ENCODE measurements around the gene COQ7.

Gene COQ7

DNA sequence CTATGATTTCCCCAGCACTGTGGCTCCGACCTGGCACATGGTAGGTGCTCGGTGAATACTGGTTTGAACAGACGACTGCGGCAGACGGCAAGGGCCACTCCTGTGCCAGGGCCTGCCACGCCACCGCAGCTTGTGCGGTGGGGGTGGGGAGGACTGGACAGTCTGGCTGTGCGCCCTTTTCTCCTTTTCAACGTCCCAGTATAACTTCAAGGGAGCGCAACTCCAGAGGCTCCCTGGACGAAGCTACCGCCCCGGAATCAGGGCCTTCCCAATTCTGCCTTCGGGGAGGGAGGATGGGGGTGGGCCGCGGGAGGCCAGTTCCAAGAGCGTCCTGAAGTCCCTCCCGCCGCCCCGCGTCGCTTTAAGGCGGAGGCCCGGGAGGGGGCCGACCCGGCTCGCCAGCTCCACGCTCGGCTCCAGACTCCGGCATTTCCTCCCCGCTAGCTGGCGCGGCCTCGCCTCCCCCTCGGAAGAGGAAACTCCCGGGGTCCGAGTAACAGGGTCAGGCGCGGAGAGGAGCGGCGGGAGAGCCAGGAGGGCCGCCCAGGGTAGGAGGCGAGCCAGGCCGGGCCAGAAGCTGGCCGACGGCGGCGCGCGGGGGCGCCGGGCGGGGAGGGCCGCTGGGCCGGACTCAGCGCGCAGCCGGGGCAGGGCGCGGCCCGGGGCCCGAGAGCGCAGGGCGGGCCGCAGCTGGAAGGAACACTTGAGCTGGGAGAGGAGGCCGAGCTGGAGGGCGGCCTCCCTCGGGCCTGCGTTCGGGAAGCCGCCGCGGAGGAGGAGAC lies 46.4 kb downstream of the COQ7 start, which contains the start of gene ITPRIPL2:
Gene ITPRIPL2 (plus strand): TSS at position 388 of the 782 bp plus-strand sequence. CDS start 498 bp downstream, outside the sequence.
- DNase-seq (ENCODE audit: low read depth), result no peak

DNA sequence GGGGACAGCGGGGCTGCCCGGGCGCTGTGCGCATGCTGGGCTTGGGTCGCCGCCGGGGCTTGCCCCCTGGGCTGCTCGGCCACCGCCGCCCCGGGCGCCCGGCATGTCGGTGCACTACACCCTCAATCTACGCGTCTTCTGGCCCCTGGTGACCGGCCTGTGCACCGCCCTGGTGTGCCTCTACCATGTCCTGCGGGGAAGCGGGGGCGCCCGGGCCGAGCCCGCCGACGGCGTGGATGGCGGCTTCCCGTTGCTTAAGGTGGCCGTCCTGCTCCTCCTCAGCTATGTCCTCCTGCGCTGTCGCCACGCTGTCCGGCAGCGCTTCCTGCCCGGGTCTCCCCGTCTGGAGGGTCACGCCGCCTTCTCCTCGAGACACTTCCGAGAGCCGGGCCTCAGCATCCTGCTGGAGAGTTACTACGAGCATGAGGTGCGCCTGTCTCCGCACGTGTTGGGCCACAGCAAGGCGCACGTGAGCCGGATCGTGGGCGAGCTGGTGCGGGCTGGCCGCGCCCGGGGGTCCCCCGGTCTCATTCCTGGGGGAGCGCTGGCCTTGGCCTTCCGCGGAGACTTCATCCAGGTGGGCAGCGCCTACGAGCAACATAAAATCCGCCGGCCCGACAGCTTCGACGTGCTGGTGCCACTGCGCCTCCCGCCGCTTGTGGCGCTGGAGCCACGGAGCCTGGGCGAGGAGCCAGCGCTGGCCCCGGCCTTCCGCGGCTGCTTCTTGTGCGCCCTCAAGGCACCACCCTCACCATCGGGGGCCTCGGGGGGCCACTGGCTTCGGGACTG lies 47.1 kb downstream of the COQ7 start:
- DNase-seq (ENCODE audit: low read depth), result no peak

DNA sequence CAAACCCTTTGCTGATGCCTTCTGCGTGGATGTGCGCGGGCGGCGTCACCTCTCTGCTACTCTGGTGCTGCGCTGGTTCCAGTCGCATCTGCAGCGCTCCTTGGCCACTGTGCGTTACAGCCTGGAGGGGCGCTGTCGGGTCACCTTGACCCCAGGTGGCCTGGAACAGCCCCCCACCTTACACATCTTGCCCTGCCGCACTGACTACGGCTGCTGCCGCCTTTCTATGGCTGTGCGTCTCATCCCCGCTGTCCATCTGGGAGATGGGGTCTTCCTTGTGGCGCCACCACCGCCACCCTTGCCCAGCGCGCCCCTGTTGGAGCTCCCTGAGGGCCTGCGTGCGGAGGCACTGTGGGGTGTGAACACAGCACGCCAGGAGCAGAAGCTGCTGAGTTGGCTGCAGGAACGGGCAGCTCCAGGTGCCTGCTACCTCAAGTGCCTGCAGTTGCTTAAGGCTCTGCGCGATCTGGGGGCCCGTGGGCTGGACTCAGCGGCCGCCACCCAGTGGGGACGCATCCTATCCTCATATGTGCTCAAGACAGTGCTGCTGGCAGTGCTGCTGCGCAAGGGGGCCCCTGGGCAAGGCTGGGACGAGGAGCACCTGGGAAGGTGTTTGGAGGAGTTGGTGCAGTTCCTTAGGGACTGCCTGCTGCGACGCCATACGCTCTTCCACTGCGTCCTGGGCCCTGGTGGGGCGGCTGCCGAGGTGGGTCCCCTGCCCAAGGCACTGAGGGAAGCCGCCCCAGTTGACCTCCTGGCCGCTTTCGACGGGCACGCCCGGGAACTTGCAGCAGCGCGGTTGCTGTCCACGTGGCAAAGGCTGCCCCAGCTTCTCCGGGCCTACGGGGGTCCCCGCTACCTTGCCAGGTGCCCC lies 48.0 kb downstream of the COQ7 start:
- no peak for DNase-seq (ENCODE audit: low read depth)

DNA sequence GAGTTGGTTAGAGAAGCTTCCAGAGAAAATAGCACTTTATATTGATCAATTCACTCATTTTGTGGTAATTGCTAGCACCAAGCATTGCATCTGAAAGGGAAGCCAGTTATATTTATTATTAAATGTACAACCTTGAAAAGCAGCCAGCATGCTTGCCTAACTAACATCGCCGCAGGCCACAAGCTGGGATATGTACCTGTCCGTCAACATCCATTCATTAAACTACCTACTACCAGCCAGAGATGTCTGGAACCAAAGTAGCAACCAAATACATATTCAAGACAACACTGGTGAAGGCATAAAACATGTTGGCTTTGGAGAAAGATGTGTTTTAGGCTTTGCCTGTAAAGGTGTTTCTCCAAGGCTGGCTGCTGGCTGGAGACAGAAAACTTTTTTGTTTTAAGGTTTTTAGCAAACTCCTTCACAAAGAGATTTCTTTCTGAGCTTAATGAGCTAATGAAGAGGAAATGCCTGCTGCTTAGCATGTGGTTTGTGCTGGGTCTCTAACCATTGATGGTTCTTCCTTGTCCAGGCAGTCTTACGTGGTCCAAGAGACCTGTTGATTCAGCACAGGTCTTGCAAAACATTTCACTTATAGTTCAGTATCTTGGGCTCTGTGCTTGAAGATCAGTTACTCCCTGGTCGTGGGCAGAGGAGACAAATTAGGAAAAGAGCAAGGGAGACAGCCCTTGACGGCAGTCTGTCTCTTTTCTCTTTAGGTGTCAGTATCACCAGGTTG lies 49.5 kb downstream of the COQ7 start:
- no peak for DNase-seq (ENCODE audit: low read depth)

DNA sequence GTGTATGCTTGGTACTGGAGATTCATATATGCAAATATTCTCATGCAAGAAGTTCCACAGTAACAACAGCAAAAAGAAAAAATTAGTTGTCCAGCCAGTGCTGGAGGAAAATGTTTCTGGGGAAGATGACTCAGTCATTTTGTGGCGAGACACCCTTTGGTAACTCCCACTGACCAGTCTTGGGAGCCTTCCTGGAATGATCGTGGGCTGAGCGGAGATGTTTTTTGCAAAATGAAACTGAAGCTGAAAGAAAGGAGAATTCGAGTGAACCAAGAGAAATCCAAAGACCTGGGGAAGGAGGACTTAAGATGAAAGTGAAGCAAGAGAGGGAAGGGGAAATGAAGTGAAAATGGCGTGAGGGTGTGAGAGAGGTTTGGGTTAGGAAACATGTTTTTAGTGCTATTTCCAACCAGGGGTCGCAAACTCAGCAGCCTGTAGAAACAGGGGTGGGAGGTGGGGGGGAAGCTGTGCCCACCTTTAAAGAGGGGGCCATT lies 51.6 kb downstream of the COQ7 start:
- DNase-seq (ENCODE audit: low read depth), result peak; percentile 82

DNA sequence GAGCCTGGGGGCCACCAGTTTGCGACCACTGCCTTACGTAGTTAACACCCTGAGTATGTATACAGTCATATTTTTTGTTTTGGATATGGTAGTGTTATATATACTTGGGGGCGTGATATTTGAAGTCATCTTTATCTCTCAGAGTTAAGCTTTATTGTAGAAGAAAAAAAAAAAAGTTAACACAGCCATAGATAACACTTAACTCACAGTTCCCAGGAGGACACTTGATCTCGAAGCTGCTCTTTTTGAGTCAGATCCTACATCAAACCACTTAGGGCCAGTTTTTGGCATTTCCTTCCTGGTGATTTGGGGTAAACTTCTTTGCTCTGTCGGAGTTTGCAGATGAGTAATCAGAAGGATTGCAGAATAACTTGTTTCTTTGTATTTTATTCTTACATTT lies 52.1 kb downstream of the COQ7 start:
- DNase-seq (ENCODE audit: low read depth), result peak; percentile 67

DNA sequence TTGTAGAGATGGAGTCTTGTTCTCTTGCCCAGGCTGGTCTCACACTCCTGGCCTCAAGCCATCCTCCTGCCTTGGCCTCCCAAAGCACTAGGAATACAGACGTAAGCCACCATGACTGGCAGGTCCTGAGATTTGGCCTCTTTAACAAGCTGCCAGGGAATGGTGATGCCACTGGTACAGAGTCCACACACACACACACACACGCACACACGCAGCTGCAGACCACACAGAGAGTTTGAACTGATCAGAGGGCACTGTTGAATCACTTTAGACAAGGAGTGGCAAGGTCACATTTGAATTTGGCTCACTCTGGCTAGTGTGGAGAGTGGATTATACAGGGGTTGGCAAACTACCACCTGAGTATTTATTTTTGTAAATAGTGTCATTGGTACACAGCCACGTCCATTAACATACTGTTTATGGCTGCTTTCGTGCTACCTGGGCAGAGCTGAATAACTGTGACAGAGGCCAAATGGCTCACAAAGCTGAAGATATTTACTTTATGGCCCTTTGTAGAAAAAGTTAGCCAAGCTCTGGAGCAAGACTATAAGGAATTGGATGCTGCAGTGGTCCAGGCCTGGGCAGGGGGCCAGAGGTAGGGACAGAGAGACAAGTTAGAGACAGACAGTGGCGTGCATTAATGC lies 56.2 kb downstream of the COQ7 start:
- DNase-seq (ENCODE audit: low read depth), result no peak

DNA sequence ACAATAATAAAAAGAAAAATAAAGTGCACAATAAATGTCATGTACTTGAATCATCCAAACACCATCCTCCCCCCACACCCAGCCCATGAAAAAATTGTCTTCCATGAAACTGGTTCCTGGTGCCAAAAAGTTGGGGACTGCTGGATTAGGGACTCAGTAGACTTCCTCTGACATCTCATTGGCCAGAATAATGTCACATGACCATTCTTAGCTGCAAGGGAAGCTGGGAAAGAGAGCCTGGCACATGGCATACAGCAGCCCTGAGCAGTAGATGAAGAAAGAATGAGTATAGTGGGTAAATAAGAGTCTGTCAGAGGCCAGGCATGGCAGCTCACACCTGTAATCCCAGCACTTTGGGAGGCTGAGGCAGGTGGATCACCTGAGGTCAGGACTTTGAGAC lies 58.9 kb downstream of the COQ7 start:
- no peak for DNase-seq (ENCODE audit: low read depth)

DNA sequence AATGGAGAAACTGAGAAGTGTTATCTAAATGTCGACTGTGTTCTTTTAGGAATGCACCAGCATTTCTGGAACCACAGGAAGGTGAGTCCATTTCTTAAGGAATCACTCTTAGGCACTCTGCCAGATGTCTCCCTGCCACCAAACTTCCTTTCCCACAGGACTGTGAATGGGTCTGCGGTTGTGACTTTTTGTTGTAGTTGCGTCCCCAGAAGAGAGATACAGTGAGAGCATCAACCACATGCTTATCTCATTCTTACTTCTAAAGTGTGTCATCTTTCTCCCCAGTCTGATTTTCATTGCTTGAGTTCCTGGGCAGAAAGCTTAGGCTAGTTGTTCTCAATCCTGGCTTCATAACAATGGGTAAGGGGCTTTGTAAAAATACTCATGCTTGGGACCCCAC lies 59.8 kb downstream of the COQ7 start:
- DNase-seq (ENCODE audit: low read depth), result no peak

DNA sequence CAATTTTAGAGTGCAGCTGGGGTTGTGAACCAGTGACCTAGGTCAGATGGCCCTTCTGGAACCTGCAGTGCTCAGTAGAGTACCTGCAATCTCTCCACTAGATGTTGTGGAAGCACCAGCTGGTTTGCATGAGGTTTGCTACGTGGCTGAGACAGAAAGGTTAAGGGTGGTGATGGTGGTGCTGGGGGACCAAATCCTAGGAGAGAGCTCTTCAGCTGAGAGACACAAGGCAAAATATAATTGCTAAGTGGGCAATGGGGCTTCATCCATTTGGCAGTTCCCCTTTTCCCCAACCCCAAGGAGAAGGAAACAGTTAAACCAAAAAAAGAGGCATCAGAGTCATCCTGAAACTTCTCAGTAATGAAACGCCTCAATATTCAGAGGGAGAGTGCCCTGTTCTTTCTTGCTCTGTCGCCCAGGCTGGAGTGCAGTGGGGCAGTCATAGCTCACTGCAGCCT lies 60.3 kb downstream of the COQ7 start:
- DNase-seq (ENCODE audit: low read depth), result no peak

DNA sequence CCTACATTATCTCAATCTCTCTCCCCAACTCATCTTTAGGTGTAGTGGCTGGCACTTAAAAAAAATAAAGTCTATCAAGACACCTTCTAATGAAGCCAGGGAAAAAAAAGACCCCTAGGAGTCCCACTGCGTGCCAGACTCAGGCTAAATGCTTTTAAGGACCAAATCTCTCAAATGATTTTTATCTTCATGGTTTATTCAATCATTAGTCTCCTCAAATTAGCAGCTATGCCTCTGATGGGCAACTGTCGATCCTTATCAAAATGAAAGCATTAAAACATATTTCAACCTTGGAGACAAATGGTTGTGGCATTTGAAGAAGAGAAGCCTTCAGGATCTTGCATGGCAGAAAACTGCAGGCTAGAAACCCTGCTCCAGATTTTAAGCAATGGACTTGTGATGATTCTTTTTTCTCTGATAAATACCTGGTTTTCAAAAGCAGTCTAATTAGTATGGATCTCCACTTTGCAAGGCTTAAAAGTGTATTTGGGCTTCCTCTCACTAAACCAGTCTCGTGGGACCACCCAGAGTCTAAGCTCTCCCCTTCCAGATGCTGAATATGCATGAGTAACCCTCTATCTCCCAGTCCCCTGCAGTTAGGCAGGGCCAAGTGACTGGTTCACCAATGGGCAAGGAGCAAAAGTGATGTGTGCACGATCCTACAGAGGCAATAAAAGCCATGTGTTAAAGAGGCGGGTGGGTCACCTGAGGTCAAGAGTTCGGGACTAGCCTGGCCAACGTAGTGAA lies 61.2 kb downstream of the COQ7 start:
- no peak for DNase-seq (ENCODE audit: low read depth)

All from non-pigmented ciliary epithelial cell (primary cell).